Sigmoid colon (tissue), 7 donors: Measurements from ENCODE around the gene ITPR1. TPM values are rescaled to one million over a fixed set of nuclear protein-coding genes. Genes with fewer than 3 reads are reported as not detected.

ENCODE experiments used
- DNase-seq: peaks from one replicate; pipeline ENCODE4 v3.0.0-alpha.2; 2019
- H3K27ac ChIP-seq, 4 donors: fragments of 200-600 bp; sonication (generic); one replicate each; pipeline ENCODE4 v1.5.1; 2016 to 2019; ENCODE audit warnings: mild to moderate bottlenecking in 1 of 4
- H3K27me3 ChIP-seq, 3 donors: fragments of 200-600 bp; sonication (generic); one replicate each; pipeline ENCODE4 v1.5.1; 2019; ENCODE audit warnings: mild to moderate bottlenecking in 1 of 3
- H3K36me3 ChIP-seq, 4 donors: fragments of 200-600 bp; sonication (generic); one replicate each; pipeline ENCODE4 v1.5.1; 2016 to 2019
- H3K4me1 ChIP-seq, 4 donors: fragments of 200-600 bp; sonication (generic); one replicate each; pipeline ENCODE4 v1.5.1; 2017 to 2019
- H3K4me3 ChIP-seq, 4 donors: fragments of 200-600 bp; sonication (generic); one replicate each; pipeline ENCODE4 v1.5.1; 2017 to 2019; ENCODE audit warnings: mild to moderate bottlenecking in 2 of 4, moderate library complexity in 1 of 4
- H3K9me3 ChIP-seq, 4 donors: fragments of 200-600 bp in 3 of 4; sonication (generic) in 3 of 4; one replicate each; pipeline versions ENCODE4 v1.5.1 to v1.6.1; 2013 to 2019
- EP300 ChIP-seq, 4 donors: sonication (generic); formaldehyde crosslinking; IDR thresholded peaks; one replicate each; pipeline ENCODE4 v1.6.1; 2017; ENCODE audit warnings: antibody characterized with exemption in 4 of 4
- POLR2A ChIP-seq, 2 donors: fragments of 450-650 bp; IDR thresholded peaks; one replicate each; pipeline ENCODE4 v1.6.1; 2016; ENCODE audit warnings: antibody characterized with exemption in 2 of 2, mild to moderate bottlenecking in 2 of 2, moderate library complexity in 2 of 2
- POLR2AphosphoS5 ChIP-seq, 4 donors: sonication (generic); formaldehyde crosslinking; IDR thresholded peaks; one replicate each; pipeline ENCODE4 v1.6.1; 2017; ENCODE audit warnings: antibody characterized with exemption in 4 of 4
- WGBS, 2 donors: extraction: QIAGEN DNeasy Blood & Tissue Kit; methylation state at CpG; one replicate each; pipeline ENCODE4 v1.1.7; 2013; 5-methylcytosine and 5-hydroxymethylcytosine counted together
- intact Hi-C: fragments of 100-400 bp; cut with DNase I; formaldehyde crosslinking; loops from one replicate; pipeline ENCODE4 v1.15.1; 2023
- polyA plus RNA-seq, 3 donors: library from polyadenylated mRNA; stranded (reverse); fragments of 200-250 nt; gene quantifications; one replicate each; pipeline ENCODE4 v1.2.3, GENCODE V29; 2013
- total RNA-seq, 4 donors: library from RNA; depleted of rRNA; stranded (reverse); fragments of >200 nt; gene quantifications; one replicate each; pipeline ENCODE4 v1.1.0, GENCODE V29; 2016
- TF ChIP-seq, protein P1 (sequence below), 4 experiments: fragments of 450-650 bp in 3 of 4; fragments of 200-600 bp in 1 of 4; IDR thresholded peaks; one replicate each; pipeline ENCODE4 v1.5.1; 2016 to 2019; ENCODE audit warnings: antibody characterized with exemption in 4 of 4, mild to moderate bottlenecking in 3 of 4, moderate library complexity in 2 of 4
- donor health status: healthy with polysubstance abuse.
- donor health status: Bipolar disorder and iron deficiency.
- donor health status: healthy.

ITPR1 gene
- total and polyA plus RNA-seq, 7 donors: 1.4 to 206 (median 111) TPM

DNA sequence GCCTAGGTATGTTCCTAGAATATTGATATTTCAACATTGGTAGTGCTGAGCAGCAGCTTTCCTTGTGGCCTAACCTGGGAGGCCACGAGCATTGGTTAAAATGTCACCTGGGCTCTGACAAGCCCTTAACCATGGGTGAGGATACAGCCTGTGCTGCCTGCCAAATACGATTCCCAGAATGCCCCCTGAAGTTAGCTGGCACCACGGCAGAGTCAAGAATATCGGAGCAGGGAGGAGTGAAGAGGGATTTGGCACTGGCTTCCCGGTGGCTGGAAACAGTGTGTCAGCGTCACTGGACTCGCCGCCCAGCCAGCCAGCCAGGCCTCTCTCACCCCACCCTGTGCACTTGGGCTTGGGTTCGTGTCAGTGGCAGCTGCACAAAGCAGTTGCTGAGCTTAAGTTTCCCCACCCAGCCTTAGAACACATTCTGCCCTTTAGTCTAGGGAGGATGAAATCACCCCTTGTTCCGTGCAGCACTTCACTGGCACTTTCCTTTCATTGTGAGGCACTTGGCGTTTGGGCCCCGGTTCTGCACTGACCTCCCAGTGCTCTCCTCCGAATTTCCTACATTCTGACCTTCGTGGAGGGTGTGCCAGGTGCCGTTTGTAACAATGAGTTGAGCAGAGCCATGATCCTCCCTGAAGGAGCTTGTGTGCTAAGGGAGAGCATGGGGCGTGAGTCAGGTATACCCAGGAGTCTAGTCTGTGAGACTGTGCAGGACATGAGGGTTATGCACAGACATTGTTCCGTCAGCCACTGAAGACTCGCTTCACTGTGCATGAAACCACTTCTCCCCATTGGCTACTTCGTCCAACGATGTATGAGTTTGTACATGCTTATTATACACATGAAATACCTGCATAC, 333.3 kb downstream of the ITPR1 start:
- intact Hi-C loops: loop anchor here (2.0 to 5.0 kb wide), 2 partner anchors 104 to 152 kb away; partner anchors contain the start of gene BHLHE40
- DNase-seq: peak; percentile 91
- Histone ChIP-seq H3K27ac (peak overlapping the region; percentile 57 to 86 (median 76)), H3K4me3 (no peak overlapping the region), H3K9me3 (no peaks in the 10 kb centered on the region), H3K36me3 (peaks cover 0 to 7% (median 0%) of the 10 kb centered on the region in 4 donors), H3K4me1 (peaks cover 0 to 66% (median 47%) of the 10 kb centered on the region in 4 donors), H3K27me3 (no peaks in the 10 kb centered on the region)
- TF ChIP-seq, protein P1, sequence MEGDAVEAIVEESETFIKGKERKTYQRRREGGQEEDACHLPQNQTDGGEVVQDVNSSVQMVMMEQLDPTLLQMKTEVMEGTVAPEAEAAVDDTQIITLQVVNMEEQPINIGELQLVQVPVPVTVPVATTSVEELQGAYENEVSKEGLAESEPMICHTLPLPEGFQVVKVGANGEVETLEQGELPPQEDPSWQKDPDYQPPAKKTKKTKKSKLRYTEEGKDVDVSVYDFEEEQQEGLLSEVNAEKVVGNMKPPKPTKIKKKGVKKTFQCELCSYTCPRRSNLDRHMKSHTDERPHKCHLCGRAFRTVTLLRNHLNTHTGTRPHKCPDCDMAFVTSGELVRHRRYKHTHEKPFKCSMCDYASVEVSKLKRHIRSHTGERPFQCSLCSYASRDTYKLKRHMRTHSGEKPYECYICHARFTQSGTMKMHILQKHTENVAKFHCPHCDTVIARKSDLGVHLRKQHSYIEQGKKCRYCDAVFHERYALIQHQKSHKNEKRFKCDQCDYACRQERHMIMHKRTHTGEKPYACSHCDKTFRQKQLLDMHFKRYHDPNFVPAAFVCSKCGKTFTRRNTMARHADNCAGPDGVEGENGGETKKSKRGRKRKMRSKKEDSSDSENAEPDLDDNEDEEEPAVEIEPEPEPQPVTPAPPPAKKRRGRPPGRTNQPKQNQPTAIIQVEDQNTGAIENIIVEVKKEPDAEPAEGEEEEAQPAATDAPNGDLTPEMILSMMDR (IDR thresholded peaks at IDR 0.05): no peak
- TF ChIP-seq EP300 (IDR thresholded peaks at IDR 0.05) (peak in 1 of 4 donors; percentile 75), POLR2AphosphoS5 (IDR thresholded peaks at IDR 0.05) (peak; percentile 65 to 80 (median 78)), POLR2A (IDR thresholded peaks at IDR 0.05) (peak in 1 of 2 donors; percentile 14)
- 27 to 62% methylated on average over 20 of the region's 20 CpGs for WGBS, 2 donors

DNA sequence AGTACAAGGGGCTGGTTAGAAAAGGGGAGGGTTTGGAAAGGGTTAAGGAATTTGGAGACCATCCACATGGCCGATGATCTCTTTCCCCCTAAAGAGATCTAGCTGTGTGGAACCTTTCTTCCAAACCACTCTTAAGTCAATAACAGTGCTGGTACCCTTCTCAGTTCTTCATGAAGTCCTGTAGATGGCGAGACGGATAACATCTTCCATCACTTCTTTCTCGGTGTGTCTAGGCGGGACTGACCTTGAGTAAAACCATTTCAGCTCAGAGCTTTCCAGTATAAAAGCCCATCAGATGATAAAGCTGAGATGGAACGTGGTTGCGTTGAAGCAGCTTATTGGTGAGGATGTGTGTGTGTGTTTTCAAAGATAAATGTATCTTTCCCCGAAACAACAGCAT, 334.6 kb downstream of the ITPR1 start:
- H3K4me1 ChIP-seq: peaks cover 0 to 79% (median 52%) of the 10 kb centered on the region in 4 donors
- no peaks in the 10 kb centered on the region for H3K27me3 ChIP-seq
- peak overlapping the region; percentile 57 to 86 (median 76) for H3K27ac ChIP-seq
- peaks cover 0 to 3% (median 0%) of the 10 kb centered on the region in 4 donors for H3K36me3 ChIP-seq
- TF ChIP-seq POLR2AphosphoS5 (IDR thresholded peaks at IDR 0.05): no peak
- no peak for TF ChIP-seq EP300 (IDR thresholded peaks at IDR 0.05)
- no peak for TF ChIP-seq POLR2A (IDR thresholded peaks at IDR 0.05)
- TF ChIP-seq, protein P1 (IDR thresholded peaks at IDR 0.05): no peak
- no peak for DNase-seq
- H3K4me3 ChIP-seq: no peak overlapping the region
- WGBS, 2 donors: 79 to 82% methylated on average over 8 of the region's 8 CpGs
- intact Hi-C loops: loop anchor here (2.0 to 5.0 kb wide), 2 partner anchors 105 to 151 kb away; partner anchors contain the start of gene BHLHE40
- H3K9me3 ChIP-seq: no peaks in the 10 kb centered on the region

DNA sequence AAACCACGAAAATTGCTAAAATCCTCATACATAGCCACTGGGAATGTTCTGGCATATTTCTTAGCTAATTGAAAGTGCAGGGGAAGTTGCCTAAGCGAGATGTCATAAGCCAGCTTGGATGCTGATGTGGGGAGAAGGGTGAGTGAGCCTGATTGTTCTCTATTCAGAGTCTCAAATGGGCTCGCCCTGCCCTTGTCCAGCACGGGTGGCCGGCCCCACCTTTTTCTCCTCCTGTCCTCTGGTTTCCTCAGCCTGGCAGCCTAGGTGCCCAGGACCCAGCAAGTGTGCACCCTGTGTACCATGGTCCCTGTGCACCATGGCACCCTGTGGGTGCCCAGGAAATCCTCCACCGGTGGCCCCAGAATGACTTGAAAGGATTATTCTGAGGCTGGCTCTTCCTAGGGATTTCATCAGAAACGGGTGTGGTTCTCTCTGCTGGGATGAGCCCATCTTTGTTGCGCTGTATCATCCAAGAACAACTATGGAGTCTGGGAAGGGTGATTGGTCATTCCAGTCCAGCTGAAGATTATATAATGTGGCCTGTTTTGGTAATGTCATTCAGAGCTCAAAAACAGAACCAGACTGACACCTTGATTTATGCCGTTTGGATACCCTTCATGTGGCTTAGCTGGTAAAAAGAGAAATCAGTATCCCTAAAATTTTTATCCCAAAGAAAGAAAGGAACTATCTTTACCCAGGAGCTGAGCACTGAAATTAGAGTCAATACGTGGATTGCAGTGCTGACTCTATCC, 335.3 kb downstream of the ITPR1 start:
- Histone ChIP-seq H3K4me1 (peaks cover 0 to 79% (median 52%) of the 10 kb centered on the region in 4 donors), H3K36me3 (peaks cover 0 to 10% (median 0%) of the 10 kb centered on the region in 4 donors), H3K27ac (peak overlapping the region; percentile 57 to 86 (median 76))

DNA sequence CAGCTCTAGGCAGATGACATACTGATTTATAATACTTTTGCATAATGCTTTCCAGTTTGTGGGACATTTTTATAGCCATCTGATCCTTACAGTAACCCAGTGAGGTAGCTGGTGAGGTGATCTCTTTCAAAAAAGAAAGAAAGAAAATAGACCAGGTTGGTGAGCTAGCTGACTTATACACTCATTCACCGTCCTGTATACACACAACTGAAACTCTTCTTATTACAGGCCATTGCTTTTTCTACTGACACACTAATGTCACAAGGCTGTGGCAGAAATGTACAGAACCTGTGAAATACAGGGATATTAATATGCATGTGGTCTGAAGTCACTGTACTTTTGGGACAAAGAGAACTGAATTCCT, 335.9 kb downstream of the ITPR1 start:
- Histone ChIP-seq H3K27me3 (no peaks in the 10 kb centered on the region), H3K27ac (peak overlapping the region; percentile 57 to 86 (median 76)), H3K36me3 (peaks cover 0 to 13% (median 0%) of the 10 kb centered on the region in 4 donors), H3K9me3 (no peaks in the 10 kb centered on the region), H3K4me1 (peaks cover 0 to 77% (median 52%) of the 10 kb centered on the region in 4 donors), H3K4me3 (no peak overlapping the region)
- WGBS, 2 donors: 55 to 76% methylated on average over 1 of the region's 1 CpG
- DNase-seq: no peak
- TF ChIP-seq POLR2AphosphoS5 (IDR thresholded peaks at IDR 0.05) (peak in 2 of 4 donors; percentile 33 to 49), POLR2A (IDR thresholded peaks at IDR 0.05) (no peak), EP300 (IDR thresholded peaks at IDR 0.05) (no peak)
- TF ChIP-seq, protein P1 (IDR thresholded peaks at IDR 0.05): no peak
- intact Hi-C loops: loop anchor here (5.0 kb wide), 1 partner anchor 107 kb away; no protein-coding TSS in a partner anchor

More for the DNA sequence above, 335.3 kb downstream of the ITPR1 start:
- no peaks in the 10 kb centered on the region for H3K9me3 ChIP-seq
- H3K4me3 ChIP-seq: no peak overlapping the region
- intact Hi-C loops: loop anchor here (5.0 kb wide), 1 partner anchor 106 kb away; no protein-coding TSS in a partner anchor
- 84 to 86% methylated on average over 10 of the region's 10 CpGs for WGBS, 2 donors
- peak in 2 of 4 donors; percentile 36 to 48 for TF ChIP-seq POLR2AphosphoS5 (IDR thresholded peaks at IDR 0.05)
- TF ChIP-seq, protein P1 (IDR thresholded peaks at IDR 0.05): no peak
- DNase-seq: no peak
- H3K27me3 ChIP-seq: no peaks in the 10 kb centered on the region
